Astrocyte (in vitro differentiated cells and primary cell): Measurements from ENCODE around the gene MYH13.

Experiments
- EZH2 ChIP-seq: IDR thresholded peaks from 2 replicates; pipeline ENCODE4 v1.6.1; 2012; ENCODE audit warnings: mild to moderate bottlenecking, low read length, inconsistent platforms; ENCODE audit not compliant: insufficient read depth
- TF ChIP-seq, protein P1 (sequence below): IDR thresholded peaks from 2 replicates; pipeline ENCODE4 v1.5.1; 2011; ENCODE audit warnings: low read depth, mild to moderate bottlenecking, inconsistent platforms, low read length, moderate library complexity; ENCODE audit not compliant: insufficient read depth

DNA sequence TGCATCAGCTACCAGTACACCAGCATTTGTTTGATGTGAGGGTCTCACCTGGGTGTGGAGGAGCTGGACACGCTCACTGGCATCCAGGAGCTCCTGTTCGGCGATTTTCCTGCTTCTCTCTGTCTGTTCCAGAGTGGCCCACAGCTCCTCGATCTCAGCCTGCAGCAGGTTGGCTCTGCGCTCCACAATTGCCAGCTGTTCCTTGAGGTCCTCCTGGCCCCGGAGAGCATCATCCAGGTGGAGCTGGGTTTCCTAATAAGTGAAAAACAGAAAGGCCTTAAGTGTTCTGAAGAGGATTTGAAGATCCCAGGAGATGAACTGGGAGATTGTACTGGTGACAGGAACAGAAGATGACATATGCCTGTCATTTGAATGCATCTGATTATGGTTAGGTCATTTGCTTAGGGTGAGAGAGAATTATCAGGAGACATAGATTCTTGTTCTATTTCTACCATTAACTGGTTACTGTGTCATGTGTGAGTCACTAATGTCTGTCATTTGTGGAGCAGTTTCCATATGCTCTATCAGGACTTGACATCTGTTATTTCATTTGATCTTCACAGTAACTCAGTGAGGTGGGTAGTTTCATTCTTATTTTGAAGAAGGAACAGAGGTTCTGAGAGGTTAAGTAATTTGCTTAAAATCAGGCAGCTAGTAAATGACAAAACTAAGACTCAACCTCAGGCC is 21.5 kb upstream of the MYH13 start:
- TF ChIP-seq, protein P1, sequence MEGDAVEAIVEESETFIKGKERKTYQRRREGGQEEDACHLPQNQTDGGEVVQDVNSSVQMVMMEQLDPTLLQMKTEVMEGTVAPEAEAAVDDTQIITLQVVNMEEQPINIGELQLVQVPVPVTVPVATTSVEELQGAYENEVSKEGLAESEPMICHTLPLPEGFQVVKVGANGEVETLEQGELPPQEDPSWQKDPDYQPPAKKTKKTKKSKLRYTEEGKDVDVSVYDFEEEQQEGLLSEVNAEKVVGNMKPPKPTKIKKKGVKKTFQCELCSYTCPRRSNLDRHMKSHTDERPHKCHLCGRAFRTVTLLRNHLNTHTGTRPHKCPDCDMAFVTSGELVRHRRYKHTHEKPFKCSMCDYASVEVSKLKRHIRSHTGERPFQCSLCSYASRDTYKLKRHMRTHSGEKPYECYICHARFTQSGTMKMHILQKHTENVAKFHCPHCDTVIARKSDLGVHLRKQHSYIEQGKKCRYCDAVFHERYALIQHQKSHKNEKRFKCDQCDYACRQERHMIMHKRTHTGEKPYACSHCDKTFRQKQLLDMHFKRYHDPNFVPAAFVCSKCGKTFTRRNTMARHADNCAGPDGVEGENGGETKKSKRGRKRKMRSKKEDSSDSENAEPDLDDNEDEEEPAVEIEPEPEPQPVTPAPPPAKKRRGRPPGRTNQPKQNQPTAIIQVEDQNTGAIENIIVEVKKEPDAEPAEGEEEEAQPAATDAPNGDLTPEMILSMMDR, result no peak
- no peak for TF ChIP-seq EZH2
